Astrocyte of the cerebellum (primary cell): ENCODE measurements around the gene NUBP1.
"Not testable (repeated sequence)": the region's sequence is repeated elsewhere in the genome, so short reads cannot be mapped to it uniquely, and the experiment has no call there.

Source experiments
- DNase-seq: peaks from one replicate; pipeline ENCODE4 v3.0.0-alpha.2; 2011; ENCODE audit warnings: low read depth
- H3K4me3 ChIP-seq: 2 replicates; pipeline ENCODE4 v1.5.1; 2011; ENCODE audit warnings: mild to moderate bottlenecking, low read depth, low read length, moderate library complexity
- CTCF ChIP-seq: IDR thresholded peaks from 2 replicates; pipeline ENCODE4 v1.5.1; 2012; ENCODE audit warnings: low read length, low read depth, moderate library complexity, mild to moderate bottlenecking; ENCODE audit errors: missing control alignments
- in situ Hi-C: cut with HindIII; loops from 2 replicates; pipeline ENCODE4 v1.10.0; 2017; ENCODE audit warnings: low sequenced_read_pairs

Gene NUBP1

GRCh38 chr16:10787304-10787703 is 43.7 kb downstream of the NUBP1 start:
- TF ChIP-seq CTCF: no peak
- in situ Hi-C loops: no loop called here
- no peak for DNase-seq
- H3K4me3 ChIP-seq: no peak overlapping the region

- in situ Hi-C loops, H3K4me3 ChIP-seq: not testable (repeated sequence)
Measured at GRCh38 chr16:10788630-10789029, 45.0 kb downstream of the NUBP1 start.

GRCh38 chr16:10791048-10791447 is 47.4 kb downstream of the NUBP1 start:
- in situ Hi-C loops: no loop called here
- TF ChIP-seq CTCF: no peak

More at GRCh38 chr16:10788630-10789029, 45.0 kb downstream of the NUBP1 start:
- not testable (repeated sequence) for DNase-seq

GRCh38 chr16:10799736-10800135 is 56.1 kb downstream of the NUBP1 start:
- in situ Hi-C loops: no loop called here
- TF ChIP-seq CTCF: no peak
- no peak overlapping the region for H3K4me3 ChIP-seq
- DNase-seq: no peak

More at GRCh38 chr16:10791048-10791447, 47.4 kb downstream of the NUBP1 start:
- no peak overlapping the region for H3K4me3 ChIP-seq
- DNase-seq: no peak

- TF ChIP-seq CTCF: no peak
- no peak overlapping the region for H3K4me3 ChIP-seq
- in situ Hi-C loops: no loop called here
- no peak for DNase-seq
Measured at GRCh38 chr16:10805334-10805733, 61.7 kb downstream of the NUBP1 start.

- H3K4me3 ChIP-seq: no peak overlapping the region
- TF ChIP-seq CTCF: no peak
- in situ Hi-C loops: no loop called here
- no peak for DNase-seq
Measured at GRCh38 chr16:10806698-10807097, 63.1 kb downstream of the NUBP1 start.

GRCh38 chr16:10808218-10808617 is 64.6 kb downstream of the NUBP1 start:
- no peak for TF ChIP-seq CTCF
- DNase-seq: no peak
- in situ Hi-C loops: no loop called here
- no peak overlapping the region for H3K4me3 ChIP-seq
